Measurements from ENCODE around the gene VILL. TPM values are rescaled to one million over a fixed set of nuclear protein-coding genes. Genes with fewer than 3 reads are reported as not detected.

The VILL gene
- total RNA-seq, 1 experiment from 2014 or later, result 5.7 TPM

GRCh38 chr3:37979541-37980461 is 10.8 kb upstream of the VILL start (continued):
- TF ChIP-seq POLR2AphosphoS5 (IDR thresholded peaks at IDR 0.05; ENCODE audit: low read depth, low read length), result no peak

GRCh38 chr3:37980462-37981347 is 9.9 kb upstream of the VILL start:
- Histone ChIP-seq H3K27me3 (ENCODE audit: control insufficient read depth, insufficient read depth, low read length) (no peaks in the 10 kb centered on the region), H3K4me3 (ENCODE audit: low read depth in 2 of 2, low read length in 2 of 2) (no peak overlapping the region), H3K9me3 (ENCODE audit: control insufficient read depth, insufficient read depth, low read depth, low read length) (no peaks in the 10 kb centered on the region), H3K4me1 (ENCODE audit: control insufficient read depth, insufficient read depth, low read length) (no peaks in the 10 kb centered on the region), H3K27ac (ENCODE audit: low read length) (no peak overlapping the region), H3K36me3 (ENCODE audit: control insufficient read depth, insufficient read depth, low read length) (no peaks in the 10 kb centered on the region)
- ChIA-PET POLR2A (no interaction called here), CTCF (interaction anchor here (0.6 kb wide), 1 partner anchor 257 kb away, joined by 7 read pairs; no protein-coding TSS in a partner anchor)
- DNase-seq (ENCODE audit: low read depth, low spot score) (no peak), ATAC-seq (no peak)
- BruUV-seq (replicated peaks), result no TSS peak
- in situ Hi-C loops (cut with HindIII; ENCODE audit: low pct_unique_long_range_greater_than_20kb, low sequenced_read_pairs), result no loop called here
- TF ChIP-seq POLR2AphosphoS5 (IDR thresholded peaks at IDR 0.05; ENCODE audit: low read depth, low read length) (no peak), SIN3A (IDR thresholded peaks at IDR 0.05; ENCODE audit: borderline replicate concordance, insufficient read depth, low read depth, low read length) (no peak), REST (IDR thresholded peaks at IDR 0.05; ENCODE audit: insufficient read depth in 1 of 2, low read depth in 2 of 2, low read length in 1 of 2) (no peak), CTCF (IDR thresholded peaks at IDR 0.05) (no peak), TCF7L2 (IDR thresholded peaks at IDR 0.05; ENCODE audit: low read depth, low read length) (no peak)
- intact Hi-C loops (cut with micrococcal nuclease; ENCODE audit: unreplicated experiment), result no loop called here

- H3K27ac ChIP-seq (ENCODE audit: low read length), result no peak overlapping the region
- no peaks in the 10 kb centered on the region for H3K36me3 ChIP-seq (ENCODE audit: control insufficient read depth, insufficient read depth, low read length)
- no peak overlapping the region for H3K4me3 ChIP-seq (ENCODE audit: low read depth in 2 of 2, low read length in 2 of 2)
- no peaks in the 10 kb centered on the region for H3K9me3 ChIP-seq (ENCODE audit: control insufficient read depth, insufficient read depth, low read depth, low read length)
- ChIA-PET CTCF (interaction anchor here (0.6 kb wide), 1 partner anchor 257 kb away, joined by 7 read pairs; no protein-coding TSS in a partner anchor), POLR2A (no interaction called here)
- DNase-seq (ENCODE audit: low read depth, low spot score) (no peak), ATAC-seq (no peak)
- BruUV-seq (replicated peaks), result no TSS peak
- H3K27me3 ChIP-seq (ENCODE audit: control insufficient read depth, insufficient read depth, low read length), result no peaks in the 10 kb centered on the region
- in situ Hi-C loops (cut with HindIII; ENCODE audit: low pct_unique_long_range_greater_than_20kb, low sequenced_read_pairs), result no loop called here
- TF ChIP-seq REST (IDR thresholded peaks at IDR 0.05; ENCODE audit: insufficient read depth in 1 of 2, low read depth in 2 of 2, low read length in 1 of 2) (no peak), POLR2AphosphoS5 (IDR thresholded peaks at IDR 0.05; ENCODE audit: low read depth, low read length) (no peak)
- H3K4me1 ChIP-seq (ENCODE audit: control insufficient read depth, insufficient read depth, low read length), result no peaks in the 10 kb centered on the region
- intact Hi-C loops (cut with micrococcal nuclease; ENCODE audit: unreplicated experiment), result no loop called here
Observed at GRCh38 chr3:37981348-37981664, 9.3 kb upstream of the VILL start.

All from Panc1 (cell line).